Osteocyte (in vitro differentiated cells): ENCODE data around the gene INPP4B. TPM values are rescaled to one million over a fixed set of nuclear protein-coding genes. Genes with fewer than 3 reads are reported as not detected.

ENCODE experiments used
- DNase-seq: peaks from one replicate; pipeline ENCODE4 v3.0.0; 2021; ENCODE audit warnings: mixed read lengths; ENCODE audit not compliant: unreplicated experiment; ENCODE audit errors: extremely low spot score
- H3K27ac Mint-ChIP-seq: one replicate; pipeline ENCODE4 v1.8.0; 2021; ENCODE audit warnings: mild to moderate bottlenecking, mixed read lengths; ENCODE audit not compliant: unreplicated experiment
- H3K27me3 Mint-ChIP-seq: one replicate; pipeline ENCODE4 v1.8.0; 2021; ENCODE audit warnings: mixed read lengths; ENCODE audit not compliant: unreplicated experiment
- H3K36me3 Mint-ChIP-seq: one replicate; pipeline ENCODE4 v1.8.0; 2021; ENCODE audit warnings: mixed read lengths; ENCODE audit not compliant: unreplicated experiment
- H3K4me1 Mint-ChIP-seq: one replicate; pipeline ENCODE4 v1.8.0; 2021; ENCODE audit warnings: mixed read lengths; ENCODE audit not compliant: unreplicated experiment
- H3K4me3 Mint-ChIP-seq: one replicate; pipeline ENCODE4 v1.8.0; 2021; ENCODE audit warnings: mild to moderate bottlenecking, moderate library complexity, mixed read lengths; ENCODE audit not compliant: unreplicated experiment
- H3K9me3 Mint-ChIP-seq: one replicate; pipeline ENCODE4 v1.8.0; 2021; ENCODE audit warnings: mixed read lengths; ENCODE audit not compliant: unreplicated experiment
- CTCF ChIP-seq: fragments of 200-600 bp; sonication (generic); IDR thresholded peaks from 2 replicates; pipeline ENCODE4 v1.5.0; 2021; ENCODE audit warnings: antibody characterized with exemption, mild to moderate bottlenecking, moderate library complexity
- total RNA-seq: library from RNA; stranded (reverse); gene quantifications from 2 replicates; pipeline ENCODE4 v1.2.1, GENCODE V29; 2021

Gene INPP4B
- total RNA-seq, 1 donor from 2014 or later: 10.9 TPM

GRCh38 chr4:142355421-142355930, 490.6 kb downstream of the INPP4B start:
- Mint-ChIP-seq H3K9me3 (no peaks in the 10 kb centered on the region), H3K4me3 (no peak overlapping the region), H3K36me3 (peaks cover 2% of the 10 kb centered on the region), H3K27me3 (no peaks in the 10 kb centered on the region), H3K27ac (no peak overlapping the region), H3K4me1 (peaks cover 17% of the 10 kb centered on the region)
- DNase-seq: no peak
- no peak for TF ChIP-seq CTCF

GRCh38 chr4:142354794-142355420, 491.2 kb downstream of the INPP4B start:
- Mint-ChIP-seq H3K9me3 (no peaks in the 10 kb centered on the region), H3K36me3 (peaks cover 2% of the 10 kb centered on the region), H3K27ac (no peak overlapping the region), H3K4me3 (no peak overlapping the region), H3K4me1 (peaks cover 17% of the 10 kb centered on the region), H3K27me3 (no peaks in the 10 kb centered on the region)
- no peak for DNase-seq
- no peak for TF ChIP-seq CTCF

- H3K4me1 Mint-ChIP-seq: peaks cover 17% of the 10 kb centered on the region
- no peak overlapping the region for H3K27ac Mint-ChIP-seq
- peaks cover 2% of the 10 kb centered on the region for H3K36me3 Mint-ChIP-seq
- no peaks in the 10 kb centered on the region for H3K27me3 Mint-ChIP-seq
- no peak for DNase-seq
- no peak overlapping the region for H3K4me3 Mint-ChIP-seq
- H3K9me3 Mint-ChIP-seq: no peaks in the 10 kb centered on the region
- no peak for TF ChIP-seq CTCF
These were observed 492.1 kb downstream of the INPP4B start for GRCh38 chr4:142354041-142354440.

- Mint-ChIP-seq H3K4me1 (peaks cover 17% of the 10 kb centered on the region), H3K9me3 (no peaks in the 10 kb centered on the region), H3K27me3 (no peaks in the 10 kb centered on the region), H3K4me3 (no peak overlapping the region), H3K36me3 (peaks cover 2% of the 10 kb centered on the region), H3K27ac (no peak overlapping the region)
- peak; percentile 85 for TF ChIP-seq CTCF
- DNase-seq: no peak
These were observed 492.9 kb downstream of the INPP4B start for GRCh38 chr4:142353149-142353738.

- Mint-ChIP-seq H3K9me3 (no peaks in the 10 kb centered on the region), H3K4me3 (no peak overlapping the region), H3K36me3 (peaks cover 2% of the 10 kb centered on the region), H3K4me1 (peaks cover 16% of the 10 kb centered on the region), H3K27me3 (no peaks in the 10 kb centered on the region), H3K27ac (no peak overlapping the region)
- no peak for DNase-seq
- no peak for TF ChIP-seq CTCF
These were observed 493.4 kb downstream of the INPP4B start for GRCh38 chr4:142352712-142353111.
